Measurements from ENCODE around the gene OR8B8. TPM values are rescaled to one million over a fixed set of nuclear protein-coding genes. Genes with fewer than 3 reads are reported as not detected.

The OR8B8 gene
- total and polyA plus RNA-seq, 2 donors (not counting 3 experiments of a cell fraction or from before 2014, with no cell fraction given), result not detected

GRCh38 chr11:124402326-124402922 is 43.1 kb downstream of the OR8B8 start:
- peak; percentile 88 for FAIRE-seq
- H3K9me1 ChIP-seq (replicated peaks; ENCODE audit: control insufficient read depth, extremely low read depth, insufficient read depth, low read length), result no peaks in the 10 kb centered on the region
- H4K20me1 ChIP-seq (replicated peaks; ENCODE audit: control insufficient read depth, extremely low read depth, insufficient read depth, low read length), result no peaks in the 10 kb centered on the region
- H3K36me3 ChIP-seq (ENCODE audit: control insufficient read depth in 2 of 2, extremely low read depth in 1 of 2, insufficient read depth in 2 of 2, low read length in 2 of 2), result no peaks in the 10 kb centered on the region
- no peak overlapping the region for H3K4me3 ChIP-seq (replicated peaks in 1 of 3; ENCODE audit: insufficient read depth in 1 of 3, low read depth in 1 of 3, low read length in 3 of 3)
- no peak overlapping the region for H3K4me2 ChIP-seq (ENCODE audit: insufficient read depth, low read length)
- no peaks in the 10 kb centered on the region for H3K79me2 ChIP-seq (ENCODE audit: control insufficient read depth, insufficient read depth, low read length)
- no peak overlapping the region for H3K9ac ChIP-seq (replicated peaks; ENCODE audit: extremely low read depth, insufficient read depth, low read length)
- DNase-seq (ENCODE audit: low read depth, low spot score), result peak; percentile 67
- TF ChIP-seq MAX (IDR thresholded peaks at IDR 0.05; ENCODE audit: insufficient read depth, insufficient read length), result no peak
- TF ChIP-seq FOS (IDR thresholded peaks at IDR 0.05; ENCODE audit: borderline replicate concordance, insufficient read depth, low read length), result peak; percentile 12
- TF ChIP-seq JUN (IDR thresholded peaks at IDR 0.05; ENCODE audit: borderline replicate concordance, insufficient read depth, insufficient read length, low read depth), result no peak
- peak; percentile 80 for TF ChIP-seq CTCF (IDR thresholded peaks at IDR 0.05; ENCODE audit: extremely low read depth in 1 of 2, insufficient read depth in 1 of 2, low read depth in 1 of 2, low read length in 2 of 2)
- TF ChIP-seq POLR2AphosphoS5 (IDR thresholded peaks at IDR 0.05; ENCODE audit: insufficient read depth, low read depth, low read length), result no peak
- TF ChIP-seq EZH2 (IDR thresholded peaks at IDR 0.05; ENCODE audit: borderline replicate concordance, low read depth, low read length, severe bottlenecking), result no peak
- no peak for TF ChIP-seq MYC (IDR thresholded peaks at IDR 0.05; ENCODE audit: low read depth, low read length)
- no peak for TF ChIP-seq POLR2A (IDR thresholded peaks at IDR 0.05; ENCODE audit: low read depth, low read length)
- no peak for TF ChIP-seq GATA2 (IDR thresholded peaks at IDR 0.05; ENCODE audit: insufficient read depth, insufficient read length, low read depth, low read length)
- dilution Hi-C loops (cut with MboI; ENCODE audit: extremely low pct_ligation_motif_present, low sequenced_read_pairs), result no loop called here
- POLR2A ChIA-PET, result no interaction called here
- H3K27ac ChIP-seq (ENCODE audit: insufficient read depth, low read depth, low read length), result no peak overlapping the region
- no peak overlapping the region for H2AFZ ChIP-seq (ENCODE audit: low read depth, low read length)
- intact Hi-C loops (cut with micrococcal nuclease), result loop anchor here (1.0 to 5.0 kb wide), 4 partner anchors 184 to 465 kb away; no protein-coding TSS in a partner anchor
- CTCF ChIA-PET, result interaction anchor here (0.6 to 2.8 kb wide), 14 partner anchors 14 to 474 kb away, joined by 3 to 15 read pairs (median 4); no protein-coding TSS in a partner anchor
- BruUV-seq (replicated peaks), result no TSS peak
- H3K9me3 ChIP-seq (replicated peaks; ENCODE audit: control insufficient read depth, insufficient read depth, low read length), result no peaks in the 10 kb centered on the region
- H3K4me1 ChIP-seq (ENCODE audit: control insufficient read depth, extremely low read depth, insufficient read depth, low read length), result no peaks in the 10 kb centered on the region
- peaks cover 2 to 10% of the 10 kb centered on the region in 2 experiments for H3K27me3 ChIP-seq (ENCODE audit: control insufficient read depth in 2 of 2, insufficient read depth in 2 of 2, low read length in 2 of 2)

Measured in endothelial cell of umbilical vein (primary cell).